ENCODE measurements around the gene FAM161A. TPM values are rescaled to one million over a fixed set of nuclear protein-coding genes. Genes with fewer than 3 reads are reported as not detected.
A peak's percentile ranks its signal among the peaks of the same experiment; 100 is the strongest.

FAM161A gene, protein sequence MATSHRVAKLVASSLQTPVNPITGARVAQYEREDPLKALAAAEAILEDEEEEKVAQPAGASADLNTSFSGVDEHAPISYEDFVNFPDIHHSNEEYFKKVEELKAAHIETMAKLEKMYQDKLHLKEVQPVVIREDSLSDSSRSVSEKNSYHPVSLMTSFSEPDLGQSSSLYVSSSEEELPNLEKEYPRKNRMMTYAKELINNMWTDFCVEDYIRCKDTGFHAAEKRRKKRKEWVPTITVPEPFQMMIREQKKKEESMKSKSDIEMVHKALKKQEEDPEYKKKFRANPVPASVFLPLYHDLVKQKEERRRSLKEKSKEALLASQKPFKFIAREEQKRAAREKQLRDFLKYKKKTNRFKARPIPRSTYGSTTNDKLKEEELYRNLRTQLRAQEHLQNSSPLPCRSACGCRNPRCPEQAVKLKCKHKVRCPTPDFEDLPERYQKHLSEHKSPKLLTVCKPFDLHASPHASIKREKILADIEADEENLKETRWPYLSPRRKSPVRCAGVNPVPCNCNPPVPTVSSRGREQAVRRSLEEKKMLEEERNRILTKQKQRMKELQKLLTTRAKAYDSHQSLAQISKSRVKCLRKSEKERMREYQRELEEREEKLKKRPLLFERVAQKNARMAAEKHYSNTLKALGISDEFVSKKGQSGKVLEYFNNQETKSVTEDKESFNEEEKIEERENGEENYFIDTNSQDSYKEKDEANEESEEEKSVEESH
- 19.0 and 23.7 TPM in 2 replicates for total RNA-seq
- long read RNA-seq, partial matches to known transcripts = 35 of 39 reads
- long read RNA-seq, other reads (novel, unspliced or antisense) = 4 of 39 reads

DNA sequence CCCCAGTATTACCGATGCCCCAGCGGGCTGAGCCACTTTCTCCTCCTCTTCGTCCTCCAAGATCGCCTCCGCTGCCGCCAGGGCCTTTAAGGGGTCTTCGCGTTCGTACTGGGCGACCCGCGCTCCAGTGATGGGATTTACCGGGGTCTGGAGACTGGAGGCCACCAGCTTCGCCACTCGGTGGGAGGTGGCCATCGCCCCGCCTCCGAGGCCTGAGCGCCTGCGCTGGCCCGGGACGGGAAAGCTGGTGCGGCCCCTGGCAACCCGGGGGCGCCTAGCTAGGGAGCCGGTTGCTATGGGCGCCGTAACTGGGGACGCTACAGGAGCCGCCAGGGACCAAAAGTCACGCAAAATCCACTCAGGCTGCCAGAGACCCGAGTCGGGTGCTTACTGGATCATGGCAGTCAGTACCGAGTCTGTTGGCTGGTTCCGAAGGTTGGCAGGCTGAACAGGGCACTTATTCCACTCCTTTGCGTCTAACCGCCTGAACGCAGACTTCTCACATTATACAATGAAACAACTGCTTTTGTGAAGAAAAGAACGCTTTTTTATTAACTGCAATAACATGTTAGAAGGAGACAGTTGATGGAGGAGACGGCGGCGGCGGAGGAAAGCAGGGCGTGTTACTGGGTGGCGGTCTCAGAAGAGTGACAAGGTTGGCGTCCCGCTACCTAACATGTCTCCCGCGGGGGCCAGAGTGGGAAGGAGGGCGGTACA, at the start of gene FAM161A:
FAM161A (minus strand) TSS at position 214 of the 717 bp plus-strand sequence; CDS start at position 195, 19 bp downstream.
- Mint-ChIP-seq H3K4me1 (ENCODE audit: low read depth) (peaks cover 7% of the 10 kb centered on the region), H3K36me3 (ENCODE audit: insufficient read depth) (no peaks in the 10 kb centered on the region), H3K4me3 (ENCODE audit: low read depth) (peak within 1 kb of the TSS; percentile 80), H3K9me3 (ENCODE audit: low read depth) (no peaks in the 10 kb centered on the region), H3K27ac (peak within 1 kb of the TSS; percentile 98), H3K27me3 (no peaks in the 10 kb centered on the region)
- DNase-seq (ENCODE audit: low spot score, unreplicated experiment) = peak; percentile 67
- TF ChIP-seq, protein P1, sequence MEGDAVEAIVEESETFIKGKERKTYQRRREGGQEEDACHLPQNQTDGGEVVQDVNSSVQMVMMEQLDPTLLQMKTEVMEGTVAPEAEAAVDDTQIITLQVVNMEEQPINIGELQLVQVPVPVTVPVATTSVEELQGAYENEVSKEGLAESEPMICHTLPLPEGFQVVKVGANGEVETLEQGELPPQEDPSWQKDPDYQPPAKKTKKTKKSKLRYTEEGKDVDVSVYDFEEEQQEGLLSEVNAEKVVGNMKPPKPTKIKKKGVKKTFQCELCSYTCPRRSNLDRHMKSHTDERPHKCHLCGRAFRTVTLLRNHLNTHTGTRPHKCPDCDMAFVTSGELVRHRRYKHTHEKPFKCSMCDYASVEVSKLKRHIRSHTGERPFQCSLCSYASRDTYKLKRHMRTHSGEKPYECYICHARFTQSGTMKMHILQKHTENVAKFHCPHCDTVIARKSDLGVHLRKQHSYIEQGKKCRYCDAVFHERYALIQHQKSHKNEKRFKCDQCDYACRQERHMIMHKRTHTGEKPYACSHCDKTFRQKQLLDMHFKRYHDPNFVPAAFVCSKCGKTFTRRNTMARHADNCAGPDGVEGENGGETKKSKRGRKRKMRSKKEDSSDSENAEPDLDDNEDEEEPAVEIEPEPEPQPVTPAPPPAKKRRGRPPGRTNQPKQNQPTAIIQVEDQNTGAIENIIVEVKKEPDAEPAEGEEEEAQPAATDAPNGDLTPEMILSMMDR (IDR thresholded peaks at IDR 0.05; ENCODE audit: unreplicated experiment) = no peak

DNA sequence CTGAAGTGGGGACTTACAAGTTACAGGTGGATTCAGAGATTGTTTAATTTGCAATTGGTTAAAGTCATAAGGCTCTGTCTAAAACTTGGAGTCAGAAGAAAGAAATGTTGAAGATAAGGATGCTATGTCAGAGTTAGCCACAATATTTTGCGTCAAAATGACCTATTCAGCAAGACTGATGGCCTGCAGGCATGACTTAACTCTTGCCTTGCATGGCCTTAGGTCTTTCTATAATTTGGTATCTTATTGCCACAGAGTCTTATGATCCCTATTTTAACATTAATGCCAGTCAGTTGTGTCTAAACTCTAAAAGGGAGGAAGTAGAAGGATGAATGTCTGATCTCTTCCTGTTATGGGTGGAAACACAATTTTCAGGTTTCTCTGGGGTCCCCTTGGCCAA, 46.4 kb upstream of the FAM161A start:
- Mint-ChIP-seq H3K36me3 (ENCODE audit: insufficient read depth) (no peaks in the 10 kb centered on the region), H3K4me1 (ENCODE audit: low read depth) (no peaks in the 10 kb centered on the region), H3K27me3 (no peaks in the 10 kb centered on the region), H3K9me3 (ENCODE audit: low read depth) (no peaks in the 10 kb centered on the region), H3K27ac (no peak overlapping the region), H3K4me3 (ENCODE audit: low read depth) (no peak overlapping the region)
- TF ChIP-seq, protein P1 (IDR thresholded peaks at IDR 0.05; ENCODE audit: unreplicated experiment) = no peak
- DNase-seq (ENCODE audit: low spot score, unreplicated experiment) = no peak

DNA sequence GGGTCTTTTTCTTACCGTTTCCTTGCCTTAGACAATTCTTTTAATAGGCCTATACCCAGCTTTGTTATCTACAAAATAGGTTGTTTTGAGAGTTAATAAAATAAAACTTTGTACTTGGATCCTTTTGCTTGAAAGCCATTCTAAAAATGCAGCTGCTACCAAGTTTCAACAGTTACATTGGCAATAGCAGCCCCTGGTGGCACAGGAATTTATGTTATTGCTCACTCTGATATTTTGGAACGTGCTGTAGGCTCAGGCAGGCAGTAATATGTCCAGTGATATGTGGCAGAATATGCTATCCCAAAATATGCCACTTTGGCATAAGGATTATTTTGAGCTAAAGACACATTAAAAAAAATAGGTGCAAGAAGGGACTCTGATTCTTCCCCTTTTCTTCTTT, 45.0 kb upstream of the FAM161A start:
- no peak overlapping the region for H3K27ac Mint-ChIP-seq
- TF ChIP-seq, protein P1 (IDR thresholded peaks at IDR 0.05; ENCODE audit: unreplicated experiment) = peak; percentile 43
- no peaks in the 10 kb centered on the region for H3K27me3 Mint-ChIP-seq
- H3K4me1 Mint-ChIP-seq (ENCODE audit: low read depth) = no peaks in the 10 kb centered on the region
- H3K36me3 Mint-ChIP-seq (ENCODE audit: insufficient read depth) = no peaks in the 10 kb centered on the region
- no peak for DNase-seq (ENCODE audit: low spot score, unreplicated experiment)
- no peaks in the 10 kb centered on the region for H3K9me3 Mint-ChIP-seq (ENCODE audit: low read depth)
- H3K4me3 Mint-ChIP-seq (ENCODE audit: low read depth) = no peak overlapping the region

DNA sequence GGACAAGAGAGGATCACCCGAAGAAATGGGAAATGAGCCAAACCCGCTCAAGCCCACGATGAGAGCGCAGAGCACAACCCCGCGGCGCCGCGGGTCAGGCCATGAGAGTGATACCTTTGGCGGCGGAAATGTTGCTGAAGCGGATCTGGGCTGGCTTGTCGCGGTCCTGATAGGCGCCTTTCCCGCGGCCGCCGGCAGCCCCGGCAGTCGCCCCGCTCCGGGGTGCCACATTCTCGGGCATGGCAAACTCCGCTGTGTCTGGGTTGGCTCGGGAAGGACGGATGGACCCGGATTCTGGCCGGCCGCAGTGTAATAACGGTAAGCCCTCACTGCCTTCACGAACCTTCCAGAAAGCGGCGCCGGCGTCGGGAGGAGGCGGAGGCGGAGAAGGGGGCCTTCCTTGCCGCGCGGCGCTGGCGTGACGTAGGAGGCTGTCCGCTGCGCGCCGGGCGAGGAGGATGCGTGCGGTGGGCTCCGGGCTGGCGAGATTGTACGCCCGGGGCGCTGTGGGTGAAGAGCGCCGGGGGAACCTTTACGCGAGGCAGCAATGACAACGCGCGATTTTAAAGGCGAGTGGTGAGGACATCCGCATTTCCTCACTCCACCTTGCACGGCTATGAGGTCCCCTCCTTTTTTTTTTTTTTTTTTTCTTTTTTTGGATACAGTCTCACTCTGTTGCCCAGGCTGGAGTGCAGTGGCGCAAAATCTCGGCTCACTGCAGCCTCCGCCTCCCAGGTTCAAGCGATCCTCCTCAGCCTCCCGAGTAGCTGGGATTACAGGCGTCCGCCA, 34.6 kb upstream of the FAM161A start, which contains the start of gene CCT4:
CCT4 (minus strand) TSS at position 390 of the 789 bp plus-strand sequence; CDS start at position 241, 149 bp downstream.
- TF ChIP-seq, protein P1 (IDR thresholded peaks at IDR 0.05; ENCODE audit: unreplicated experiment) = no peak
- Mint-ChIP-seq H3K4me3 (ENCODE audit: low read depth) (peak within 1 kb of the TSS; percentile 99), H3K27ac (peak within 1 kb of the TSS; percentile 100), H3K4me1 (ENCODE audit: low read depth) (peaks cover 18% of the 10 kb centered on the region), H3K27me3 (no peaks in the 10 kb centered on the region), H3K36me3 (ENCODE audit: insufficient read depth) (peaks cover 6% of the 10 kb centered on the region), H3K9me3 (ENCODE audit: low read depth) (no peaks in the 10 kb centered on the region)
- peak; percentile 87 for DNase-seq (ENCODE audit: low spot score, unreplicated experiment)
